Amygdala (tissue), 56 donors: ENCODE measurements around the gene ANKRD60.

Experiments used
- DNase-seq, 56 donors: peaks; one replicate each; lab custom pipeline; 2025; lab: John Stamatoyannopoulos, UW

Gene ANKRD60, protein sequence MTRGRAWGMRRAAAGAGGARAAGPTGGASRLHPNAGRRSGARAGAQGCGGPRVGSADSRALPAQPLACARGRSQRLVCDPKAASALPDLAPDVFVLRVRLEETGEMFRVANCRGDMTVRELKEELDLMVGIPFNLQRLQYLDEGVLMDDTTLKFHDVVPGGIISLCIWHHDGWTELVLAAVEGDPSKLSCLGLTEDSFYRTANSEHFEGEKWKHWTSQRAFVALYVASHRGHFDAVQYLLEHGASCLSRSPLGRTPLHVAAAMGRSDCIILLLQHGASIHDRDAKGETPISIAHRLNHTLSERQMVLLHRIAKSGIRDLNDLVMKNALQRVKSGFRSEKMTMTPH

DNA sequence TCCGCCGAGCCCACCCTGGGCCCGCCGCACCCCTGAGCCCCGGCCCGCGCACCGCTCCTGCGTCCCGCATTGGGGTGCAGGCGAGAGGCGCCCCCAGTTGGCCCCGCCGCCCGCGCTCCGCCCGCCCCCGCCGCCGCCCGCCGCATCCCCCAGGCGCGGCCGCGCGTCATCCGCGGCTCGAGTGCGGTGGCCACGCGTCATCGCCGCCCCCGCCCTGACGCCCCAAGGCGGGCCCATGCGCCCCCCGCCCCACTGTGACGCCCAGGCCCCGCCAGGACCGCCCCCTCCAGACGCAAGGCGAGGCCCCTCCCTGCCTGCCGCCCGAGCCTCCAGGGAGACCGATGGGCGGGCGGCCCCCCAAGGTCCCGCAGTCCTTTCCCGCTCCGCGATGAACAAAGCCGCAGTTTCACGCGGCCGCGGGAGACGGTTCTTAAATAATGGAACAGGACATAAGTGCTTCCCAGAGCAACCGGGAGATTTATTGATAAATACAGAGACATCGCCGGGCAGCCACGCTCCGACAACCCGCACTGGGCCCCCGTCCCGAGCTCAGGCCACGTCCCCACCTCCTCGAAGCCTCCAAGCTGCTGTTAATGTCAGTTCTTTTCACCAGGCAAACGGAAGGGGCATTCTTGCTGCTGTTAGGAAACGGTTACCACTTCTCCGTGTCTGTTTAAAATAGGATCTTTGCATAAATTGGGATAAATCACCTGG is at the start of gene ANKRD60:
TSS of gene ANKRD60 (minus strand) at position 170 of the 714 bp plus-strand sequence. CDS start at position 170, 0 bp downstream.
- peak in 3 of 56 donors; percentile 13 to 34 (median 15) for DNase-seq

DNA sequence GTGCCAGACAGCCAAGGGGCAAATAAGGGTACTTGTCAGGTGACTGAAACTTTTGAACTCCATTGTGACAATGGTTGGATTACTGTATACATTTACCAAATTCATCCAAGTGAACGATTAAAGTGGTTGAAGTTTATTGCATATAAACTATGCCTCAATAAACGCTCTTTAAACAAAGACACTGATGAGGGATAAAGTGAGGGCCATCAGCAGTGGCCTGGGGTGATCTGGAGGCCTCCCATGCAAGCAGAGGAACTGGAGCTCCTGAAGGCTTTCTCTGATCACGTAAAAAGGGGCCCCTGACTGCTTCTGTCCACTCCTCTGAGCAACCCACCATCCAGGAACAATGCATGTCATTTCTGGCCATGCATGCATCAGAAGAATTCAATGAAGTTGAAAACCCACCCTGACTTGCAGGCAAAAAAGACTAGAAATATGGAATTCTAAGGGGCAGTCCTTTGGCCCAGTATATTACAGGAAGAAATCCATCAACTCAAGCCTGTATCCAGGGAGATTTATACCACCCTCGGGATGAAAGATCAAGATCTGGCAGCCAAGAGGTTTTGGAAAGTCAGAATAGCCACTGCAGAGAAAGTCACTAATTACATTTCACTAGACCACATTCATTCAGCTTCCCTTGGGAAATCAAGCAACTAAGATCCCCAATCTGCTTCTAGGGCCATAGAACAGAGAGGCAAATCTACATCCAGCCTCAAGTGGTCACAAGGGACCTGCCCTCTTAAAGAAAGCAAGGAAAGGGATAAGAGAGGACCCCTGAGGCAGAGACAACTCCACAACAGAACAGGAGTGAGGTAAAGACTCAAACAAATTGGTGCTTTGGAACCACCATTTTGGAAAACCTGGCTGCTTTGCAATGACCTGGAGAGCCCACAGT is 49.4 kb upstream of the ANKRD60 start:
- DNase-seq, result no peak

DNA sequence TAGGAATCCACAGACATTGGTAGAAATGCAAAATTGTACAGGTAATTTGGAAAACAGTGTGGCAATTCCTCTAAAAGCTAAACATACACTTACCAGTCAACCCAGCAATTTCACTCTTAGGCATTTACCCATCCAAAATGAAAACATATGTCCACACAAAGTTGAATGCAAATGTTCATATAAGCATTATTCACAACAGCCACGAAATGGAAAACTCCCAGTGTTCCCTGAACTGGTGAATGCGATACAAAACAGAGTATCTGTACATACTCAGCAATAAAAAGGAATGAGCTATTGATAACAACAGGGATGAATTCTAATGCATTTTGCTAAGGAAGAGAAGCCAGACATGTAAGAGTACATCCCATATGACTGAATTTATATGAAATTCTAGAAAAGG is 48.7 kb upstream of the ANKRD60 start:
- no peak for DNase-seq

DNA sequence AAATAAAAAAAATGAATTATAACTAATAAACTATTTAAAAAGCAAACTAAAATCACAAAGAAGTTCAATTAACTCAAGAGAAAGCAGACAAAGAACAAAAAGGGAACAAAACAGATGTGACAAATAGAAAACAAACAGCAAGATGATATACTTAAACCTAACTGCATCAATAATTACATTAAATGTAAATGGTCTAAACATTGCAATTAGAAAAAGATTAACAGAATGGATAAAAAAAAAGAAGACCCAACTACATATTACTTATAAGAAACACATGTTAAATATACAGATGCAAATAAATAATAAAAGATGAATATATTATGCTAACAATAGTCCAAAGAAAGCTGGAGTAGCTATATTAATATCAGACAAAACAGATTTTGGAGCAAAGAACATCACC is 45.9 kb upstream of the ANKRD60 start:
- DNase-seq, result no peak

DNA sequence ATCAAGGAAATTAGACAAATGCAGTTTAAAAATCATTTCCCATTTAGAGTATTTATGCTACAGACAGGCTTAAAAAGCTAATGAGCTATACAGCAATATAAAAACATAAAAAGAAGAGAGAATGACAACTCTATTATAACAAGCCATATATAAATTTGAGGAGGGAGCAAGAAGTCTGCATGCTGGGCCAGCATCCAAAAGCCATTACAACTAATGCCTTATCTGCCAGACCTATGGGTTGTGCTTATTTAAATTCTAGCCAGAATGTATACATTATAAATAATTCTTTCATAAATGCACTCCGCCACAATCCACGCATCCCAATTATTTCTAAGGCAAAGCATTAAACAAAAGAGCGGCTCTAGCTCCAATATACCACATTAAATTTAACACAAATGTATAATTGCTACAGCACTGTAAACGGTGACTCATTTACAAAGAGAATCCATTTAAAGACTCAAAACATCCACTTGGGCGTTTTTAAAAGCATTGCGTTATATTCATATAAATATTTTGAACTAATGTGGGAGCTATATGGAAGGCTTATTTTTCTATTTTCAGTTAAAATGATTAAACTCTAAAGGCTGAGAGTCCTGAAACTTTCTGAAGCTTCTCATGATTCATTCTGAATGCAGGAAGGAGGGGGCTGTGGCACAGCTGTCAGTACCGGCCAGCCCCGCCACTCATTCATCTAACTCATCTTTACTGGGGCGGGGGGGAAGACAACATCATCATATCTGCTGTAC is 43.3 kb upstream of the ANKRD60 start:
- DNase-seq, result peak in 10 of 56 donors; percentile 2 to 31 (median 10)

DNA sequence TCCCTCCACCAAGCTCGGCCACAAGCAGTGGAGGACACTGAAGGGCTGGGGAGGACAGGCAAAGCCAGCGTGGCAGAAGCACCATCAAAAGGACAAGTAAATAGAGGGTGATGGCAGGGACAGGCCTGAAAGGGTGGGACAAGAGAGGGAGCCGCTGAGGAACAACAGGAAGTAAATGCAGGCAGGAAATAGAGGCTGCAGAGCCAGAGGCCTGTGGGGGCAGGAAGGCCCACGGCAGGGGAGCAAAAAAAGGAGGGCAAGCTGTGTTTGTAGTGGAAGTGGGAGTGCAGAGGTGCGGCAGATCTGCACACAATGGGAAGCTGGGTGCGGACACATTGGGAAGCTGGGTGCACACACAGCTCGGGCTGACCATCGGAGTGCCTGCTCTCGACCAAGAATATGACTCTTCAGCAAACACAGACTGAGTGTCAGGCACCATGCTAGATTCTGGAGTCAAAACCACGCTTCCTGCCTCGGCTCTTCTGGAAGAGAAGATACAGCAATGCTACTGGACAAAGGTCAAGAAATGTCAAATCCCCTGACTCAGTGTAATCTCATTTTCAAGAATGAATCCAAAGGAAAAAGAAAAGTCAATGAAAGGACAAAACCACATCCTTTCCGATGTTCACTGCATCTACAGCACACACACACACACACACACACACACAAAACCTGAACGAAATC is 40.6 kb upstream of the ANKRD60 start:
- DNase-seq, result no peak

DNA sequence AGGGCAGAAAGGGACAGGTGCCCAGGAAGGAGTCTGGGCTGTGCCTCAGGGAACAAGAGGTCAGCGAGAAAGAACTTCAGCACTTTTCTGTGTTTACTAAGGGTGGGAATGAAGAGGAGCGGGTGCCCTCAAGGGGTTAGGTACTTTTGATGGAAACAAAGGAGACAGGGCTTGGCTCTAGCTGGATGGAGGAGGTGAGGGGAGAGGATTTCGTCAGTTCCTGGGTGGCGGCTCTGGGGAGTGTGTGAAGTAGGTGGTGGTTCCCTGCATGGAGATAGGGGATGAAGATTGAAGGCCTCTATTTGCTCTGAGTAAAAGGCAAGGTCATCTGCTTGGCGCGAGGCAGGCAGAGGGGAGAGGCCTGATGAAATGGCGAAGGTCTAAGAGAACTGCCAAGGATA is 40.0 kb upstream of the ANKRD60 start:
- DNase-seq, result no peak

DNA sequence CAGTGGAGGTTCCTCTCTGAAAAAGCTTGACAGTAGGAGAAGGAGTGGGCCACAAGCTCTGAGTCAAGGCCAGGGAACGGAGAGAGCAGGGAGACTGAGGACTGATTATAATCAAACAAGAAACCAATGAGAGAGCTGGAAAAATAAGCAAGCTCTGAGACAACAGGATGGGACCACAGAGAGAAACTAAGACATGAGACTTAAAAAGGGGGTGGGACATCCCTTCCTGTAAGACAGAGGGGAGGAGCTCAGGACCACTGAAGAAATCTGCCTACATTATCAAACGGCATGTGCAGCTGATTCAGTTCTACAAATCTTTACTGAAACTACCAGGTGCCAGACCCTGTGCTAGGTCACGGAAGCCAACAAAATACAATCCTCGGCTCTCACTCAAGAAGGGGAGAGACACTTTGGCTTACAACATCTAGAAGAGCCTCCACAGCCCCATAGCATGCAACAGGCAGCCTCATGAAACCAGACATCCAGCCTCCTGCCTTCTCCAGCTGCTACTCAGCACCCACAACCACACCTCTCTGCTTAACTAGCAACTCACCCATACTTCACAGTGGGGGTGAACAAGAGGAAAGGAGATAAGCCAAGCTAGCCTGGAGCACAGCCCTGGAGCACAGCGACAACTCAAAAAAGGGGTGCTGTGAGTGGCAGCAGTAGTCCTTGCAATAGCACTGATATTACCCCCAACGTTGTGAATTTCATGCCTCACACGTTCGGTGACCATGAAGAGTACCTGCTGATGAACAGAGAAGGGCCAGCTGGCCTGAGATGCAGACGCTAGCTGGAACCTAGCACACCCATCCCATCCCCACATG is 39.1 kb upstream of the ANKRD60 start:
- no peak for DNase-seq

DNA sequence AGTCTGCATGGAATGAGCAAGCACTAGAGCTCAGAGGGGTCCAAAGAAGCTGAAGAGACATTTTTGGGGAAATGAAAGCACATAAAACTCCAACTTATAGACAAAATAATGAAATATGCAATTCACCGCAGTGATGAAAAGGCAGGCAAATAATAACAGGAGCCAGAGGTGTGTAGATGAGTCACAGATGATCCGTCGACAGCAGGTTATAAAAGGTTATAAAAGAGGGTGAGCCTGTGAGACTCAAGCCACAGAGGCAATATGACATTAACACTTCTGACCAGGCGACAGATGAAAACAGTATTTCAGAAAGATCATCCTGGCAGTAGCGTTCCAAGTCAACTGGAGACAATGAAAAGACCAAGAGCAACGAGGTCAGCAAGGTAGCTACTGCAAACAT is 35.8 kb upstream of the ANKRD60 start:
- no peak for DNase-seq

DNA sequence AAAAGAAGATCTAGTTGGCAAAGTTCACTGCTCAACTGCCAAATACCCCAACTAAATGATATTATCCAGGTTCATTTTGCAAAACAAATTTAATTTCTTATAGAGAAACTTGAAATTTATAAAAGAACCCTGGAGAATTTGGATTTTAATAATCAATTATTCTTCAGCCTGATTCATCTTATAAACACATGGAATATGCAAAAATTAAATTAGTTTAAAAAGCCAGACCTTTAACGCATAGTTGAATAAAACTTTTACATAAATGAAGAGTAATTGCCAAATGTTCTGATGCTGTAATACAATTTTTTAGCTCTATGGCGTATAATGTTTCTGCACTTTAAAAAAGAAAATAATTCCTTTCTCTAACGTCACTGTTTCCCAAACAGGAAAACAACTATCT is 33.2 kb upstream of the ANKRD60 start:
- DNase-seq, result no peak

DNA sequence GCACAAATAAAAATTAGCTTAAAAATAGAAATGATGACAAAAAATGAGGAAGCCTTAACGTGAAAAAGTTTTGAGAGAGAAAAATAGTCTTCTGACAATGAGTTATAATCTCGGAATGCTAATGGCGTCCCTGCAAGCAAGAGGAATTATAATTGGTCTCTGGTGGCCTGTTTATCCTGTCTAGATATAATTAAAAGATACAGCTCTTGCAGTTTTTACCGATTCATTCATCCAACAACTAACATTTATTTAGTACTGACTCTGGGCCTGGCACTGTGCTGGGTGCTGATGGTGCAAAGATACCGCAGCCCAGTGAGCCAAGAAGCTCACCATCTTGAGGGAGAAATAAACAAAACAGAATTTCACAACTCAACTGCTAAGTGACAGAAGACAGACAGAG is 31.6 kb upstream of the ANKRD60 start:
- no peak for DNase-seq

DNA sequence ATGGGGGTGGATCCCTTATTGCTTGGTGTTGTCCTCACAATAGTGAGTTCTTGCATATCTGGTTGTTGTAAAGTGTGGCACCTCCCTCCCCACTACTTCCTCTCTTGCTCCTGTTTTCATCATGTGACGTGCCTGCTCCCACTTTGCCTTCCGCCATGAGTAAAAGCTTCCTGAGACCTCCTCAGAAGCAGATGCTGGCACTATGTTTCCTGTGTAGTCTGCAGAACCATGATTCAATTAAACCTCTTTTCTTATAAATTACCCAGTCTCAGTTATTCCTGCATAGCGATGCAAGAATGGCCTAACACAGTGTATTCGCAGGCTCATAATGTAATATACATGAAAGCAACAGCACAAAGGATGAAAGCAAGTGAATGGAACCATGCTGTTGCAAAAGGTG is 28.4 kb upstream of the ANKRD60 start:
- DNase-seq, result no peak

DNA sequence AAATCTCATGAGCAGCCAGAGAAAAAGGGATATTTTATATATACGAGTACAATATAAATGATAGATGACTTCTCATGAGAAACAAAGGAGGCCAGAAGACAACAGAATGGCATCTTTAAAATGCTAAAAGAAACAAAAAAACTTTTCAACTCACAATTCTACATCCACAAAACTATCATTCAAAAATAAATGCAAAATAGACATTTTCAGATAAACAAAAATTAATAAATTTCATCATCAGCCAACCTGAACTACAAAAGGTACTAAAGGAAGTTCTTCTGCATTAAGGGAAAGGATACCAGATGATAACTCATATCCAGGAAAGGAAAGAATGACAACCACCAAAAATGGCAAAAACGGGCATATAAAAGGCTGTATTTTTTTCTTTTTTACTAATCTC is 27.9 kb upstream of the ANKRD60 start:
- DNase-seq, result no peak

DNA sequence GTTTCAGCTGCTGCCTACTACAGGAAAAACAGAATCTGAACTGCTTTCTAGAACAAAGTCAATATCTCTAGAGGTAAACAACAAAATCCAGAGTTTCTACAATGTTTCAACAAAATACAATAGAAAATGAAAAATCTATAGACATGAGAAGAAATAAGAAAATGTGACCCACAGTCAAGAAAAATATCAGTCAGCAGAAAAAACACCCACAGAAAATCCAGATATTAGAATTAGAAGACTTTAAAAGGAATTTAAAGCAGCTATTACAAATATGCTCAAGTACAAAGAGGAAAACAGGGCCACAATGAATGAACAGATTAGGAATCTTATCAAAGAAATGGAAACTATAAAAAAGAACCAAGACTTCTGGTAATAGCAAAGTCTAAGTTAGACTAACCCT is 26.4 kb upstream of the ANKRD60 start:
- DNase-seq, result no peak

DNA sequence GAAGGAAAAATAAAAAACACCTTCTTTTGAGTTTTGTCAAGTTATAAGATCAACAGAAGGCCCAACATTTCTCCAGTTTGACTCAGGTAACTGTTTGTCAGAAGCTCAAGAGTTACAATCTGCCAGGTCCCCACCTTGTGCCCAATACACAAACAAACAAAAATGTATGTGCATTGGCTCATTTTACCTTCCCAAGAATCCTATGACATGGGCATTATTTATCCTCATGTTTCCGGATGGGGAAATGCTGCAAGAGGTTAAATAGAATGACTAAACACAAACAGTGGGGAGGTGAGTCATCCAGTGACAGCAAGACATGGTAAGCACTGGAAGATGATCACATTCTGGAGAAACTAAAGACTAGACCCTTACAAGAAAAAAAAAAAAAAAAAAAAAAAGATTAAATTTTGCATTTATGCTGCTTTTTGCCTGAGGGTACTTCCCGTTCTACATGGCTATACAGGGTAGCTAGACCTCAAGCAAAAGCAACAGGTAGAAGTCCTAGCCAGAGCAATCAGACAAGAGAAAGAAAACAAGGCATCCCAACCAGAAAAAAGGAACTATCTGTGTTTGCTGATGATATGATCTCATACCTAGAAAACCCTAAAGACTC is 23.6 kb upstream of the ANKRD60 start:
- DNase-seq, result no peak

DNA sequence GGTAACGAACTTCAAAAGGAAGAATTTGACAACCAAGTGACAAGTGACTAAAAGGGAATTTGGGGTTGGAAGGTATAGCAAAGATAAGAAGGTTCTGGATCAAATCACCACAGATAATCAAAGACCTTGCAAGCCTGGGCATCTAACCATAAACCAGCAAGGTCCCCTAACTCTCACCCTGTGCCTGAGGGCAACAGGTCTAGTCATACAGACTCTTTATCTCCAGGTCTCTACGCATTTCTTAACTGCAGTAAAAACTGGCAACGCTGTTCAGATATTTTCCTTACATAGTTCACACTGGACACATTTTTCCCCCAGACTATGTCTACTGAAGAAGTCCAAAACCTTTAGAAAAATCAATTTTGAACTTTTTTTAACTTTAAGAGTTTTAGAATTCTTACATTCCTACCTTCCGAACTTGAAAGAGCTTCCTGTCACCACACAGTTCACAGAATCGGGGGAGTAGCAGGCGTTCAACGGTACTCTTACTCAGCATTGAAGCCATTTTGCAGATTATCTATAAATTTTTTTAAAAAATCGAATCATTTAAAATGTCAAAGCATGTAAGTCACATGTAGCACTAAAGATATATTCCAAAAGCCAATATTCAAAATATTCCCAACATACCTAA is 23.0 kb upstream of the ANKRD60 start:
- no peak for DNase-seq

DNA sequence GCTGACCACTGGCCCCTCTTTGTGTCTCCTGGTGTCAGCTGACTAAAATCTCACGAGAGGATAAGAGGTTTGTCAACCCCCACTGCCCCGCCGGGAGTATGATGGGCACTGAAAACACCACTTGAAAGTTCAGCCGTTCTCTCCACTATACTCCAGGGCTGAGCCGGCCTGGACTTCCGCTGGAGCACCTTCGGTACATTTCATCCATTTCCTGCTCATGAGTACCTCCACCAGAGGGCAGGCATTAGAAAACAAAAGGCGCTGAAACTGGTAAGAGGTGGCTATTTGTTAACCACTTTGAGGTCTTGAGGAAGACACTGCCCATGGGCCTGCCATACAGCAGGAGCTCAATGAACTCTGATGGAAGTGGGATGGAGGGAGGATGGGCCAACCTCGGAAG is 17.9 kb upstream of the ANKRD60 start:
- DNase-seq, result no peak

DNA sequence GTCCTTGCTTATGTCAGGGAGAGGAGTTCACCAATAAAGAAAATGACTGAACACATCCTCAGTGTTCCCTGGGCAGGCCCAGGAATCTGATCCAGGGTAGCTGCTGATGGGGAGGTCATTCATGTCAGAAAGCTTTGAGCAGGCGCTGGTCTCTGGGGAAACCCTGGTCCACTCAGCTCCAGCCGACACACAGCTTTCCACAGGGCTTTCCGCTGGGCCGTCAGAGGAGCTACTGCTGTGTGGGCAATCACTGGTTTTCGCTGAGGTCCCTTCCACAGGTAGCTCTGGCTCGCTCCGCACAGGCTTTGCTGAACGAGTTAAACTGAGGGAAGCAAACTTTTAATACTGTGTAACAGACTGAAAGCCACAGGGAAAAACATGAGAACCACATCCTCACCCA is 17.5 kb upstream of the ANKRD60 start:
- no peak for DNase-seq
